ACC112 (cell line): ENCODE results near the gene AUP1.

Experiments
- H2AFZ ChIP-seq: fragments of 200-600 bp; sonication (generic); one replicate; pipeline ENCODE4 v1.6.0; 2017; ENCODE audit warnings: antibody characterized with exemption, low read length; ENCODE audit not compliant: unreplicated experiment
- H3K27ac ChIP-seq: fragments of 200-600 bp; sonication (generic); 2 replicates; pipeline ENCODE4 v1.5.1; 2014; ENCODE audit warnings: low read depth, mild to moderate bottlenecking, antibody characterized with exemption, low read length, moderate library complexity
- H3K27me3 ChIP-seq: fragments of 200-600 bp; sonication (generic); 2 replicates; pipeline ENCODE4 v1.6.1; 2014; ENCODE audit warnings: mild to moderate bottlenecking, antibody characterized with exemption, low read length, moderate library complexity, mixed read lengths; ENCODE audit not compliant: insufficient read depth
- H3K36me3 ChIP-seq: fragments of 200-600 bp; sonication (generic); 2 replicates; pipeline ENCODE4 v1.6.1; 2016; ENCODE audit warnings: mild to moderate bottlenecking, antibody characterized with exemption, low read length, moderate library complexity, mixed read lengths; ENCODE audit not compliant: insufficient read depth
- H3K4me1 ChIP-seq: fragments of 200-600 bp; sonication (generic); one replicate; pipeline ENCODE4 v1.6.1; 2016; ENCODE audit warnings: low read length, mixed read lengths; ENCODE audit not compliant: insufficient read depth, unreplicated experiment, control insufficient read depth
- H3K4me3 ChIP-seq: fragments of 200-600 bp; sonication (generic); 2 replicates; pipeline ENCODE4 v1.5.1; 2014; ENCODE audit warnings: mild to moderate bottlenecking, low read depth, low read length
- H3K79me2 ChIP-seq: fragments of 200-600 bp; sonication (generic); one replicate; pipeline ENCODE4 v1.6.0; 2016; ENCODE audit warnings: low read length; ENCODE audit not compliant: control insufficient read depth, unreplicated experiment, insufficient read depth

AUP1 gene

DNA sequence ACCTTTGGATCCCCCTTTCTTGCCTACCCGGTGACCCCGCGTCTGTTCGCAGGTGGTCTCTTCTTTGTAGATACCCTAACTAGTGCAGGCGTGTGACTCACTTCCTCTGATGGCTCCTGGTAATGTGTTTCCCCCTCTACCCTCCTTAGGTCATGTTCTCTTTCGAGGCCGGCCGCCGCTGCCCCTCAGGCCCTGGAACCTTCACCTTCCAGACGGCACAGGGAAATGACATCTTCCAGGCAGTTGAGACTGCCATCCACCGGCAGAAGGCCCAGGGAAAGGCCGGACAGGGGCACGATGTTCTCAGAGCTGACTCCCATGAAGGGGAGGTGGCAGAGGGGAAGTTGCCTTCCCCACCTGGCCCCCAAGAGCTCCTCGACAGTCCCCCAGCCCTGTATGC, 26.7 kb upstream of the AUP1 start:
- peaks cover 53% of the 10 kb centered on the region for H3K79me2 ChIP-seq
- H3K27ac ChIP-seq = no peak overlapping the region
- H3K4me1 ChIP-seq = peaks cover 46% of the 10 kb centered on the region
- H3K27me3 ChIP-seq = no peaks in the 10 kb centered on the region
- H2AFZ ChIP-seq = no peak overlapping the region
- peak overlapping the region; percentile 97 for H3K4me3 ChIP-seq
- peaks cover 7% of the 10 kb centered on the region; the same call in 1 of the 2 replicates for H3K36me3 ChIP-seq

DNA sequence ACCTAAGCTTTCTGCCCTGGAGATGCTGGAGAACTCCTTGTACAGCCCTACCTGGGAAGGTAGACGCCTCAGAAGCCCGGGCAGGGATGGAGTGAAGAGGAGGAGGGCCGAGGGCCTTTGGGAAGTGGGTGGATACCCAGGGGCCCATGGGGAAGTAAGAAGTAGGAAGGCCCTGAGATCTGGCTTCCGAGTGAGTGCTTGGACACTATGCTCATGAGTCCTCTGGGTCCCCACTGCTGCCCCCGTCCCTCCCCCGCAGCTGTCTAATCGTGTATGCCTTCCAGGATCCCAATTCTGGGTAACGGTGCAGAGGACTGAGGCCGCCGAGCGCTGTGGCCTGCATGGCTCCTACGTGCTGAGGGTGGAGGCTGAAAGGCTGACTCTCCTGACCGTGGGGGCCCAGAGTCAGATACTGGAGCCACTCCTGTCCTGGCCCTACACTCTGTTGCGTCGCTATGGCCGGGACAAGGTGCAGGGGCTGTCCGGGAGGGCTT, 26.2 kb upstream of the AUP1 start:
- peaks cover 49% of the 10 kb centered on the region for H3K4me1 ChIP-seq
- H3K27ac ChIP-seq = peak overlapping the region; percentile 89; the same call in 1 of the 2 replicates
- H3K36me3 ChIP-seq = peaks cover 7% of the 10 kb centered on the region; the same call in 1 of the 2 replicates
- H2AFZ ChIP-seq = no peak overlapping the region
- peaks cover 58% of the 10 kb centered on the region for H3K79me2 ChIP-seq
- peak overlapping the region; percentile 97 for H3K4me3 ChIP-seq
- no peaks in the 10 kb centered on the region for H3K27me3 ChIP-seq

- Histone ChIP-seq H3K4me1 (peaks cover 51% of the 10 kb centered on the region), H3K27ac (peak overlapping the region; percentile 89), H2AFZ (peak overlapping the region; percentile 49), H3K4me3 (peak overlapping the region; percentile 97), H3K27me3 (no peaks in the 10 kb centered on the region), H3K36me3 (peaks cover 9% of the 10 kb centered on the region; the same call in 1 of the 2 replicates), H3K79me2 (peaks cover 65% of the 10 kb centered on the region)
Measured at GRCh38 chr2:74554820-74555531, 25.5 kb upstream of the AUP1 start.

DNA sequence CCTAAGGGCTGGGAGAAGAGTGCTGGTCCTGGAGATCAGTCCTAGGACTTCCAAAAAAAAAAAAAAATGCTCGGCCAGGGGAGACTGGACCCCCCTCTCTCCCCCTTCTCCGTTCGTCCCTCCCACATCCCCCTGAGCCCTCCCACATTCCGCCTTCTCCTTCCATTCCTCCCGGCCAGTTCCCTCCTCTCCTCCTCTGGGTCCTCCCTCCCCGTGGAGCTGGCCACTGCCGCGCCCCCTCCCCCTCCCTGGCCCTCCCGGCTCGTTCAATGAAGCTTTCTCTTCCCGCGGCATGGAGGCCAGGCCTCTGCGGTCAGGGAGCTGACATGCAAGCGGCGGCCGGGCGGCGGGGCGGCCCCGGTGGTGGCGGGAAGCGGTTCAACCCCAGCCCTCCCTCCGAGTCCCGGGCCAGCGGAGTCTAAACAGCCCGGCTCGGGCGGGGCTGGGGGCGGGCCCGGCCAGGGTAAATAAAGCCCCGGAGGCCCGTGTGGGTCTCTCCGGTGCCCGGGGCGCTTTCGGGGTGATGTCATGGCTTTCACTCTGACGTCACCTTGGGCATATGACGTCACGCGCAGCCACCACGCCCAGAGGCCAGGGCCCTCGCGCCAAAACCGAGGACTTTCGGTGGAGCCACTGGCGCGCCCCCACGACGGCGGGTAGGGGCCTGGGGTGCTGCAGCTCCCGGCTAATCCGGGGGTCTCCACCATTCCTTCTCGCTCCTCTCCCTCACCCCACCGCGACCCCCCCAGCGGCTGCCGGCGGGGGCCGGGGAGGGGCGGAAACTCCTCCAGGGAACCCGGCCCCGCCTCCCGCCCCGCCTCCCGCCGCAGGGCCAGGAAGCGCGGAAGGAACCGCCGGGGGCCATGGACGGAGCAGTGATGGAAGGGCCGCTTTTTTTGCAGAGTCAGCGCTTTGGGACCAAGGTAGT, 24.6 kb upstream of the AUP1 start, which contains the start of the genes DOK1 and LOXL3:
DOK1 (plus strand) TSS at position 829 of the 928 bp plus-strand sequence; CDS start at position 864, 35 bp downstream.
LOXL3 (minus strand) TSS at position 51 of the 928 bp plus-strand sequence. CDS start 1,308 bp downstream, outside the sequence.
- Histone ChIP-seq H3K79me2 (peaks cover 73% of the 10 kb centered on the region), H3K27ac (peak within 1 kb of the TSS; percentile 89), H3K36me3 (peaks cover 15% of the 10 kb centered on the region; the same call in 1 of the 2 replicates), H3K4me1 (peaks cover 56% of the 10 kb centered on the region), H3K27me3 (no peaks in the 10 kb centered on the region), H3K4me3 (peak within 1 kb of the TSS; percentile 97), H2AFZ (peak within 1 kb of the TSS; percentile 63)

DNA sequence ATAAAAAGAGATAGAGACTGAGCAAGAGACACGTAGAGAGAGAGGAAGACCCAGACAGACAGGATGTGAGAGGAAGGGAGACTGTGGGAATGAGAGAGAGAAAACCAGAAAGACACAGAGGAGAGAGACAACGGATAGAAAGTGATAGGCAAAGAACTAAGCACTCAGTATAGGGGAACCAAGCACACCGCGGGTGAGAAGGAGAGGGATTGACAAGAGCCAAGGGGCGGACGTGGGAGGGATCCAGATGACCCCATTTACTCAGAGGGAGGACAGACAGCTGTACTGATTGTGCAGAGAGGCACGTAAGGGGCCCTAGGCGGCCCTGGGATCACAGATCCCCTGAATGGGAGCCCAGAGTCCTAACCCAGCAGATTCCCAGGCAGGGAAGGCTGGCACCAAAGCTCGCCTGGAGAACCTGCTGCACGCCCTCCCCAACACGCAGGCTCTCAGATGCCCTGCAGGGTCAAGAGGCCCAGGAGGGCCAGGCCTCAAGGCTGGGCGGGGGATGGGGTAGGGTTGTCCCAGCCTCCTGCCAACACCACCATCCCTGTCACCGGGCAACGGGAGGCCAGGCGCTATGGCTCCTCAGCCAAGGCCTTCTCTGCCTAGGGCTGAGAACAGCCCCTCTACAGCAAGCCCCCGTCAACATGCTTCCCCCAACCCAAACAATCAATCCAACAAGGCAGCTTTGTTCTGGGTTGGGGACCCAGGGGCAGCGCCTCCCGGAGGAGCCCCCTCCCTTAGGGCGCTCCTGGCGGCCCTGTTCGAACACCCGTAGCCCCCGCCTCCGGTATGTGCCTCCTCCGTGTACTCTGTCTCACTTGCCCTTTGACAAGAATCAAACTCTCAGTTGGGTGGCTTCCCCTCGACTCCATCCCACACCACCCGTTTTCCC, 23.7 kb upstream of the AUP1 start:
- H3K27me3 ChIP-seq = no peaks in the 10 kb centered on the region
- H3K36me3 ChIP-seq = peaks cover 16% of the 10 kb centered on the region; the same call in 1 of the 2 replicates
- peak overlapping the region; percentile 53 for H2AFZ ChIP-seq
- H3K4me3 ChIP-seq = peak overlapping the region; percentile 97
- peaks cover 79% of the 10 kb centered on the region for H3K79me2 ChIP-seq
- peaks cover 56% of the 10 kb centered on the region for H3K4me1 ChIP-seq
- peak overlapping the region; percentile 89 for H3K27ac ChIP-seq

- peaks cover 18% of the 10 kb centered on the region for H3K36me3 ChIP-seq
- H3K4me3 ChIP-seq = peak overlapping the region; percentile 97
- H3K4me1 ChIP-seq = peaks cover 59% of the 10 kb centered on the region
- H2AFZ ChIP-seq = peak overlapping the region; percentile 53
- H3K79me2 ChIP-seq = peaks cover 81% of the 10 kb centered on the region
- no peaks in the 10 kb centered on the region for H3K27me3 ChIP-seq
- H3K27ac ChIP-seq = peak overlapping the region; percentile 89
Measured at GRCh38 chr2:74551942-74552913, 22.7 kb upstream of the AUP1 start.

DNA sequence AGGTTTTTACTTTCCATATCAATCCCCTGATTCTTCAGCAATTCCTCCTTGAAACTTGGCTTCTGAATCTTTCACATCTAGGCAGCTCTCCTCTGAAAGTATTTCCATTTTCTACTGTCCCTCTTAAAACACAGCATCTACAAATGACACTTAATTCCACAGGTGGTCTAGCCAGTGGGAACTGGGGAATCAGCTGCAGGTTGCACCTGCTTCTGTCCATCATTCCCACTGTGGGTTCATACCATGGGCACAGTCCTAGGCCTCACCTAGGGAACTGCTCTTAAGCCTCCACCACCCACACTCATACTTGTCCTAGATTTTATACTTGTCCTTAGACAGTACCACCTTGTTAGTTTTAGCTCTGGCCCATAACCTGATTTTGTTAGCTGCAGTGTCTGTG, 22.0 kb upstream of the AUP1 start:
- Histone ChIP-seq H3K27ac (peak overlapping the region; percentile 89), H3K4me1 (peaks cover 53% of the 10 kb centered on the region), H2AFZ (no peak overlapping the region), H3K27me3 (no peaks in the 10 kb centered on the region), H3K36me3 (peaks cover 15% of the 10 kb centered on the region), H3K79me2 (peaks cover 75% of the 10 kb centered on the region), H3K4me3 (peak overlapping the region; percentile 97)

- H3K4me3 ChIP-seq = peak overlapping the region; percentile 97
- H3K27me3 ChIP-seq = no peaks in the 10 kb centered on the region
- H3K4me1 ChIP-seq = peaks cover 44% of the 10 kb centered on the region
- peaks cover 15% of the 10 kb centered on the region for H3K36me3 ChIP-seq
- no peak overlapping the region for H3K27ac ChIP-seq
- peaks cover 70% of the 10 kb centered on the region for H3K79me2 ChIP-seq
- no peak overlapping the region for H2AFZ ChIP-seq
Measured at GRCh38 chr2:74550231-74550630, 20.7 kb upstream of the AUP1 start.
